Fibroblast of pulmonary artery (primary cell): ENCODE measurements around the gene PCDHA10.
"Not testable (repeated sequence)": the region's sequence is repeated elsewhere in the genome, so short reads cannot be mapped to it uniquely, and the experiment has no call there.

Source experiments
- DNase-seq: peaks from one replicate; pipeline ENCODE4 v3.0.0-alpha.2; 2010; ENCODE audit warnings: low read depth
- H3K4me3 ChIP-seq: replicated peaks from 2 replicates; pipeline ENCODE4 v1.5.1; 2011; ENCODE audit warnings: low read depth, mild to moderate bottlenecking, control low read depth, low read length, moderate library complexity
- TF ChIP-seq, protein P1 (sequence below): IDR thresholded peaks from 2 replicates; pipeline ENCODE4 v1.5.1; 2011; ENCODE audit warnings: mild to moderate bottlenecking, control low read depth, low read length, inconsistent platforms; ENCODE audit errors: missing control alignments

PCDHA10 gene

DNA sequence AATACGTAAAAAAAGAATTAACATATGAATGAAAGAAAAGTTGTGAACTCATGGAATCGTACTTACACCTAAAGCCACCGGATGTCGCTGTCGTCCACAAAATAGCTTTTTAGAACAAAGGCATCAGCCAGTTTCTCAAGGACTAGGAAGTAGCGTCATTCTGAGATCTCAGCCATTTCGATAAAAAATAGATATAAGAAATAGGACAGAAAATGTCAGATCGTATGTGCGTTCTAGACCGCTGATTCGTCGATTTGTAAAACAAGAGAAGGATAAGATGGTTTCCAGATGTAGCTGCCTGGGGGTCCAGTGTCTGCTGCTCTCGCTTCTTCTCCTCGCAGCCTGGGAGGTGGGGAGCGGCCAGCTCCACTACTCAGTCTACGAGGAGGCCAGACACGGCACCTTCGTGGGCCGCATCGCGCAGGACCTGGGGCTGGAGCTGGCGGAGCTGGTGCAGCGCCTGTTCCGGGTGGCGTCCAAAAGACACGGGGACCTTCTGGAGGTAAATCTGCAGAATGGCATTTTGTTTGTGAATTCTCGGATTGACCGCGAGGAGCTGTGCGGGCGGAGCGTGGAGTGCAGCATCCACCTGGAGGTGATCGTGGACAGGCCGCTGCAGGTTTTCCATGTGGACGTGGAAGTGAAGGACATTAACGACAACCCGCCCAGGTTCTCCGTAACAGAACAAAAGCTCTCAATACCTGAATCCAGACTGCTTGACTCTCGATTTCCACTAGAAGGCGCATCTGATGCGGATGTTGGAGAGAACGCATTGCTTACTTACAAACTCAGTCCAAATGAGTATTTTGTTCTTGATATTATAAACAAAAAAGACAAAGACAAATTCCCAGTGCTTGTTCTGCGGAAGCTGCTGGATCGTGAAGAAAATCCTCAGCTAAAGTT is at the start of gene PCDHA10:
TSS of gene PCDHA10 (plus strand) at position 126 of the 903 bp plus-strand sequence. CDS start at position 278, 152 bp downstream.
- TF ChIP-seq, protein P1, sequence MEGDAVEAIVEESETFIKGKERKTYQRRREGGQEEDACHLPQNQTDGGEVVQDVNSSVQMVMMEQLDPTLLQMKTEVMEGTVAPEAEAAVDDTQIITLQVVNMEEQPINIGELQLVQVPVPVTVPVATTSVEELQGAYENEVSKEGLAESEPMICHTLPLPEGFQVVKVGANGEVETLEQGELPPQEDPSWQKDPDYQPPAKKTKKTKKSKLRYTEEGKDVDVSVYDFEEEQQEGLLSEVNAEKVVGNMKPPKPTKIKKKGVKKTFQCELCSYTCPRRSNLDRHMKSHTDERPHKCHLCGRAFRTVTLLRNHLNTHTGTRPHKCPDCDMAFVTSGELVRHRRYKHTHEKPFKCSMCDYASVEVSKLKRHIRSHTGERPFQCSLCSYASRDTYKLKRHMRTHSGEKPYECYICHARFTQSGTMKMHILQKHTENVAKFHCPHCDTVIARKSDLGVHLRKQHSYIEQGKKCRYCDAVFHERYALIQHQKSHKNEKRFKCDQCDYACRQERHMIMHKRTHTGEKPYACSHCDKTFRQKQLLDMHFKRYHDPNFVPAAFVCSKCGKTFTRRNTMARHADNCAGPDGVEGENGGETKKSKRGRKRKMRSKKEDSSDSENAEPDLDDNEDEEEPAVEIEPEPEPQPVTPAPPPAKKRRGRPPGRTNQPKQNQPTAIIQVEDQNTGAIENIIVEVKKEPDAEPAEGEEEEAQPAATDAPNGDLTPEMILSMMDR: no peak
- no peak within 1 kb of the TSS for H3K4me3 ChIP-seq
- peak; percentile 15 for DNase-seq

- H3K4me3 ChIP-seq: peak within 1 kb of the TSS; percentile 28
- TF ChIP-seq, protein P1: peak; percentile 15
- peak; percentile 6 for DNase-seq
Observed at GRCh38 chr5:140806834-140807775, 48.6 kb upstream of the PCDHA10 start, which contains the start of gene PCDHA4. PCDHA4 (plus strand) TSS chr5:140807068.

GRCh38 chr5:140808241-140808888 is 47.3 kb upstream of the PCDHA10 start:
- DNase-seq: not testable (repeated sequence)

GRCh38 chr5:140808889-140809291 is 46.8 kb upstream of the PCDHA10 start:
- DNase-seq: no peak
- TF ChIP-seq, protein P1: no peak
- no peak overlapping the region for H3K4me3 ChIP-seq

More at GRCh38 chr5:140808241-140808888, 47.3 kb upstream of the PCDHA10 start:
- H3K4me3 ChIP-seq: not testable (repeated sequence)

GRCh38 chr5:140821375-140822280 is 34.1 kb upstream of the PCDHA10 start, which contains the start of gene PCDHA5:
PCDHA5 (plus strand) TSS chr5:140821613.
- no peak within 1 kb of the TSS for H3K4me3 ChIP-seq
- TF ChIP-seq, protein P1: peak; percentile 42
- peak; percentile 18 for DNase-seq

- DNase-seq: no peak
- TF ChIP-seq, protein P1: no peak
- H3K4me3 ChIP-seq: no peak overlapping the region
Observed at GRCh38 chr5:140822281-140822629, 33.4 kb upstream of the PCDHA10 start.

GRCh38 chr5:140822969-140823368 is 32.7 kb upstream of the PCDHA10 start:
- not testable (repeated sequence) for H3K4me3 ChIP-seq

More at GRCh38 chr5:140822969-140823368, 32.7 kb upstream of the PCDHA10 start:
- not testable (repeated sequence) for DNase-seq
